ENCODE data around the gene SREK1.

SREK1 gene

GRCh38 chr5:66197764-66198405, 53.8 kb downstream of the SREK1 start:
- H3K27ac ChIP-seq: no peak overlapping the region
- TF ChIP-seq ZFX (IDR thresholded peaks at IDR 0.05; ENCODE audit: borderline replicate concordance) (no peak), CTCF (IDR thresholded peaks at IDR 0.05) (no peak)

GRCh38 chr5:66198837-66199236, 54.7 kb downstream of the SREK1 start:
- no peak overlapping the region for H3K27ac ChIP-seq
- TF ChIP-seq CTCF (IDR thresholded peaks at IDR 0.05): no peak
- TF ChIP-seq ZFX (IDR thresholded peaks at IDR 0.05; ENCODE audit: borderline replicate concordance): no peak

- H3K27ac ChIP-seq: no peak overlapping the region
- TF ChIP-seq ZFX (IDR thresholded peaks at IDR 0.05; ENCODE audit: borderline replicate concordance) (no peak), CTCF (IDR thresholded peaks at IDR 0.05) (no peak)
Observed at GRCh38 chr5:66203531-66203930, 59.4 kb downstream of the SREK1 start.

GRCh38 chr5:66206465-66206864, 62.4 kb downstream of the SREK1 start:
- TF ChIP-seq CTCF (IDR thresholded peaks at IDR 0.05) (no peak), ZFX (IDR thresholded peaks at IDR 0.05; ENCODE audit: borderline replicate concordance) (no peak)
- H3K27ac ChIP-seq: no peak overlapping the region

GRCh38 chr5:66207800-66208561, 63.9 kb downstream of the SREK1 start:
- TF ChIP-seq ZFX (IDR thresholded peaks at IDR 0.05; ENCODE audit: borderline replicate concordance) (no peak), CTCF (IDR thresholded peaks at IDR 0.05) (no peak)
- H3K27ac ChIP-seq: no peak overlapping the region

- H3K27ac ChIP-seq: no peak overlapping the region
- TF ChIP-seq ZFX (IDR thresholded peaks at IDR 0.05; ENCODE audit: borderline replicate concordance) (no peak), CTCF (IDR thresholded peaks at IDR 0.05) (no peak)
Observed at GRCh38 chr5:66209350-66209749, 65.2 kb downstream of the SREK1 start.

GRCh38 chr5:66209794-66210193, 65.7 kb downstream of the SREK1 start:
- H3K27ac ChIP-seq: no peak overlapping the region
- TF ChIP-seq ZFX (IDR thresholded peaks at IDR 0.05; ENCODE audit: borderline replicate concordance) (no peak), CTCF (IDR thresholded peaks at IDR 0.05) (no peak)

Data from 22Rv1 (cell line).